ENCODE results near the gene NTRK3.

DNA sequence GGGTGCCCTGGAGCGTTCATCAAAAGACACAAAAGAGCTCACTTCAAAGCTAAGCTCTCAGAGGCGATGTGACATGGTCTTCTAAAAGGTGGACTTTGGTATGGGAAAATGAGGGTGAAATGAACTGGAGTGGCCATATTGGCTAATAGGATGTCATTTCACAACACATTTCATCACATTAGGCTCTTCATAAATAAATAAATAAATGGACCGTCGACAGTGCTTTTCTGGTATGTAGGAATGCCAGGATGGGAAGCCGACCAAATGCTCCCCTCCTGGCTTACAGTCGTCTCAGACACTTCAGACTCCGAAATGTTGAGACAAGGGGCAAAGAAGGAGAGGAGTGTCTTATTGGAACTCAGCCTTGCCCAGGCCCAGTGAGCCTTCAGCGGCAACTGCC is 383.0 kb downstream of the NTRK3 start:
- TF ChIP-seq, protein P1, sequence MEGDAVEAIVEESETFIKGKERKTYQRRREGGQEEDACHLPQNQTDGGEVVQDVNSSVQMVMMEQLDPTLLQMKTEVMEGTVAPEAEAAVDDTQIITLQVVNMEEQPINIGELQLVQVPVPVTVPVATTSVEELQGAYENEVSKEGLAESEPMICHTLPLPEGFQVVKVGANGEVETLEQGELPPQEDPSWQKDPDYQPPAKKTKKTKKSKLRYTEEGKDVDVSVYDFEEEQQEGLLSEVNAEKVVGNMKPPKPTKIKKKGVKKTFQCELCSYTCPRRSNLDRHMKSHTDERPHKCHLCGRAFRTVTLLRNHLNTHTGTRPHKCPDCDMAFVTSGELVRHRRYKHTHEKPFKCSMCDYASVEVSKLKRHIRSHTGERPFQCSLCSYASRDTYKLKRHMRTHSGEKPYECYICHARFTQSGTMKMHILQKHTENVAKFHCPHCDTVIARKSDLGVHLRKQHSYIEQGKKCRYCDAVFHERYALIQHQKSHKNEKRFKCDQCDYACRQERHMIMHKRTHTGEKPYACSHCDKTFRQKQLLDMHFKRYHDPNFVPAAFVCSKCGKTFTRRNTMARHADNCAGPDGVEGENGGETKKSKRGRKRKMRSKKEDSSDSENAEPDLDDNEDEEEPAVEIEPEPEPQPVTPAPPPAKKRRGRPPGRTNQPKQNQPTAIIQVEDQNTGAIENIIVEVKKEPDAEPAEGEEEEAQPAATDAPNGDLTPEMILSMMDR (IDR thresholded peaks at IDR 0.05), result no peak
- no peak for TF ChIP-seq POLR2A (IDR thresholded peaks at IDR 0.05)

Data from testis (tissue), 2 donors.